Activated CD8-positive, alpha-beta T cell treated with anti-CD3 and anti-CD28 coated beads for 36 hours (primary cell): ENCODE data around the gene GRM5. TPM values are rescaled to one million over a fixed set of nuclear protein-coding genes. Genes with fewer than 3 reads are reported as not detected.
"Not testable (repeated sequence)": the region's sequence is repeated elsewhere in the genome, so short reads cannot be mapped to it uniquely, and the experiment has no call there.

Experiments
- ATAC-seq: fragments of 200-7000 bp; cut with Tn5 transposase; one replicate; pipeline ENCODE4 v1.10.0; 2021; ENCODE audit warnings: mild to moderate bottlenecking, moderate library complexity
- CTCF ChIA-PET: fragments of 350-600 bp; sonication (Branson Sonifier 250); formaldehyde crosslinking; loops from one replicate; lab custom pipeline; 2021; ENCODE audit warnings: antibody characterized with exemption; lab: Charles Lee
- POLR2A ChIA-PET: fragments of 350-600 bp; sonication (Branson Sonifier 250); formaldehyde crosslinking; loops from one replicate; lab custom pipeline; 2021; ENCODE audit warnings: antibody characterized with exemption; lab: Charles Lee
- DNase-seq: peaks from one replicate; pipeline ENCODE4 v3.0.0-alpha.2; 2020
- H3K27ac Mint-ChIP-seq: one replicate; pipeline ENCODE4 v1.8.0; 2021; ENCODE audit warnings: mild to moderate bottlenecking, mixed read lengths
- H3K27me3 Mint-ChIP-seq: one replicate; pipeline ENCODE4 v1.8.0; 2021; ENCODE audit warnings: mixed read lengths
- H3K36me3 Mint-ChIP-seq: one replicate; pipeline ENCODE4 v1.8.0; 2021; ENCODE audit warnings: low read depth, mixed read lengths
- H3K4me1 Mint-ChIP-seq: one replicate; pipeline ENCODE4 v1.8.0; 2021; ENCODE audit warnings: low read depth, mixed read lengths
- H3K4me3 Mint-ChIP-seq: one replicate; pipeline ENCODE4 v1.8.0; 2021; ENCODE audit warnings: mild to moderate bottlenecking, moderate library complexity, mixed read lengths
- H3K9me3 Mint-ChIP-seq: one replicate; pipeline ENCODE4 v1.8.0; 2021; ENCODE audit warnings: mixed read lengths
- intact Hi-C: fragments of 100-400 bp; cut with micrococcal nuclease; formaldehyde crosslinking; loops from one replicate; pipeline ENCODE4 v1.10.0; 2022
- total RNA-seq, 2 experiments: library from RNA; stranded (reverse); gene quantifications; one replicate each; pipeline ENCODE4 v1.2.3, GENCODE V29; 2021
- TF ChIP-seq, protein P1 (sequence below): fragments of 200-600 bp; IDR thresholded peaks from one replicate; pipeline ENCODE4 v1.8.0; 2022; ENCODE audit warnings: antibody characterized with exemption, mild to moderate bottlenecking

GRM5 gene
- total RNA-seq, 2 experiments from 2014 or later = not detected

DNA sequence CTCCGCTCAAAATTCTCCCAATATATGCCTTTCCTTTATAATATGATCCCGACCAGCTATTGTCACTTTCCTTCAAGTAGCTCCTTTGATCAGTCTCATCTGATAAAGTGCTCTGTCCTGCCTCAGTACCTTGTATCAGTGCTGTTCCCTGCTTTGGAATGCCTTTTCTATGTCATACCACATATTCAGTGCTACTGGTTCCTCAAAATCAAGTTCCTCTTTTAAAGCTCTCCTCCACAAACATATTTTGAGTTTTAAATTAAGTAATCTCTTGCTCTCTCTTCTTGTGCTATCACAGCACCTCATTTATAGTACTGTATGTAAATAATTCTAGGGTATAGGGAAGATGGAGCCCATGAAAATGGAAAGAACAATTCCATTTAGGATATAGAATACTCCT lies 591.1 kb downstream of the GRM5 start:
- no peak overlapping the region for H3K27ac Mint-ChIP-seq

GRCh38 chr11:88469561-88470225 lies 596.1 kb downstream of the GRM5 start:
- no peaks in the 10 kb centered on the region for H3K4me1 Mint-ChIP-seq
- ChIA-PET POLR2A (no interaction called here), CTCF (no interaction called here)
- H3K36me3 Mint-ChIP-seq = no peaks in the 10 kb centered on the region
- no peak overlapping the region for H3K27ac Mint-ChIP-seq
- intact Hi-C loops = no loop called here
- no peaks in the 10 kb centered on the region for H3K9me3 Mint-ChIP-seq
- H3K27me3 Mint-ChIP-seq = peaks cover 2% of the 10 kb centered on the region
- TF ChIP-seq, protein P1, sequence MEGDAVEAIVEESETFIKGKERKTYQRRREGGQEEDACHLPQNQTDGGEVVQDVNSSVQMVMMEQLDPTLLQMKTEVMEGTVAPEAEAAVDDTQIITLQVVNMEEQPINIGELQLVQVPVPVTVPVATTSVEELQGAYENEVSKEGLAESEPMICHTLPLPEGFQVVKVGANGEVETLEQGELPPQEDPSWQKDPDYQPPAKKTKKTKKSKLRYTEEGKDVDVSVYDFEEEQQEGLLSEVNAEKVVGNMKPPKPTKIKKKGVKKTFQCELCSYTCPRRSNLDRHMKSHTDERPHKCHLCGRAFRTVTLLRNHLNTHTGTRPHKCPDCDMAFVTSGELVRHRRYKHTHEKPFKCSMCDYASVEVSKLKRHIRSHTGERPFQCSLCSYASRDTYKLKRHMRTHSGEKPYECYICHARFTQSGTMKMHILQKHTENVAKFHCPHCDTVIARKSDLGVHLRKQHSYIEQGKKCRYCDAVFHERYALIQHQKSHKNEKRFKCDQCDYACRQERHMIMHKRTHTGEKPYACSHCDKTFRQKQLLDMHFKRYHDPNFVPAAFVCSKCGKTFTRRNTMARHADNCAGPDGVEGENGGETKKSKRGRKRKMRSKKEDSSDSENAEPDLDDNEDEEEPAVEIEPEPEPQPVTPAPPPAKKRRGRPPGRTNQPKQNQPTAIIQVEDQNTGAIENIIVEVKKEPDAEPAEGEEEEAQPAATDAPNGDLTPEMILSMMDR = no peak
- DNase-seq (no peak), ATAC-seq (no peak)
- H3K4me3 Mint-ChIP-seq = no peak overlapping the region

More for the DNA sequence above, 591.1 kb downstream of the GRM5 start:
- ChIA-PET POLR2A (no interaction called here), CTCF (interaction anchor here (0.8 to 1.4 kb wide), 2 partner anchors 10 to 68 kb away, joined by 3 to 4 read pairs; no protein-coding TSS in a partner anchor)
- TF ChIP-seq, protein P1 = no peak
- DNase-seq (no peak), ATAC-seq (no peak)
- H3K27me3 Mint-ChIP-seq = no peaks in the 10 kb centered on the region
- no peaks in the 10 kb centered on the region for H3K36me3 Mint-ChIP-seq
- no peak overlapping the region for H3K4me3 Mint-ChIP-seq
- H3K4me1 Mint-ChIP-seq = no peaks in the 10 kb centered on the region
- H3K9me3 Mint-ChIP-seq = no peaks in the 10 kb centered on the region
- intact Hi-C loops = no loop called here

- peaks cover 4% of the 10 kb centered on the region for H3K9me3 Mint-ChIP-seq
- DNase-seq = no peak
- H3K4me3 Mint-ChIP-seq = no peak overlapping the region
- TF ChIP-seq, protein P1 = no peak
- no peak for ATAC-seq
- no peaks in the 10 kb centered on the region for H3K4me1 Mint-ChIP-seq
- H3K27ac Mint-ChIP-seq = no peak overlapping the region
- intact Hi-C loops = no loop called here
- H3K27me3 Mint-ChIP-seq = peaks cover 2% of the 10 kb centered on the region
- H3K36me3 Mint-ChIP-seq = no peaks in the 10 kb centered on the region
- CTCF ChIA-PET = no interaction called here
- POLR2A ChIA-PET = no interaction called here
Observed at GRCh38 chr11:88464528-88464927, 601.3 kb downstream of the GRM5 start.

DNA sequence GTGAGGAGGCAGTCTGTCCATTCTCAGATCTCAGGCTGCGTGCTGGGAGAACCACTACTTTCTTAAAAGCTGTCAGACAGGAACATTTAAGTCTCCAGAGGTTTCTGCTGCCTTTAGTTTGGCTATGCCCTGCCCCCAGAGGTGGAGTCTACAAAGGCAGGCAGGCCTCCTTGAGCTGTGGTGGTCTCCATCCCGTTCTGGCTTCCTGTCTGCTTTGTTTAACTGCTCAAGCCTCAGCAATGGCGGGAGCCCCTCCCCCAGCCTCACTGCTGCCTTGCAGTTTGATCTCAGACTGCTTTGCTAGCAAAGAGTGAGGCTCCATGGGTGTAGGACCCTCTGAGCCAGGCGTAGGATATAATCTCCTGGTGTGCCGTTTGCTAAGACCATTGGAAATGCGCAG lies 602.5 kb downstream of the GRM5 start:
- H3K27ac Mint-ChIP-seq, H3K36me3 Mint-ChIP-seq, H3K9me3 Mint-ChIP-seq, H3K27me3 Mint-ChIP-seq, H3K4me3 Mint-ChIP-seq, H3K4me1 Mint-ChIP-seq, CTCF ChIA-PET, ATAC-seq, intact Hi-C loops, DNase-seq, POLR2A ChIA-PET: not testable (repeated sequence)

- H3K4me3 Mint-ChIP-seq, H3K36me3 Mint-ChIP-seq, CTCF ChIA-PET, ATAC-seq, H3K9me3 Mint-ChIP-seq, intact Hi-C loops, H3K27ac Mint-ChIP-seq, DNase-seq, POLR2A ChIA-PET, H3K4me1 Mint-ChIP-seq, H3K27me3 Mint-ChIP-seq: not testable (repeated sequence)
Observed at GRCh38 chr11:88458047-88458446, 607.7 kb downstream of the GRM5 start.

- CTCF ChIA-PET = no interaction called here
- no peak overlapping the region for H3K4me3 Mint-ChIP-seq
- H3K4me1 Mint-ChIP-seq = no peaks in the 10 kb centered on the region
- H3K27ac Mint-ChIP-seq = no peak overlapping the region
- peaks cover 2% of the 10 kb centered on the region for H3K9me3 Mint-ChIP-seq
- no peaks in the 10 kb centered on the region for H3K27me3 Mint-ChIP-seq
- ATAC-seq (no peak), DNase-seq (no peak)
- POLR2A ChIA-PET = no interaction called here
- TF ChIP-seq, protein P1 = no peak
- intact Hi-C loops = no loop called here
- H3K36me3 Mint-ChIP-seq = no peaks in the 10 kb centered on the region
Observed at GRCh38 chr11:88455974-88456373, 609.8 kb downstream of the GRM5 start.
